Activated CD4-positive, alpha-beta T cell treated with anti-CD3 and anti-CD28 coated beads, Interleukin-2, amount 10 ng/mL, durations not matched to agents 24 days and 14 days (primary cell): ENCODE results near the gene COG8. TPM values are rescaled to one million over a fixed set of nuclear protein-coding genes. Genes with fewer than 3 reads are reported as not detected.
"Not testable (repeated sequence)": the region's sequence is repeated elsewhere in the genome, so short reads cannot be mapped to it uniquely, and the experiment has no call there.

ENCODE experiments used
- DNase-seq: peaks from one replicate; pipeline ENCODE4 v3.0.0; 2022
- H3K27ac Mint-ChIP-seq: one replicate; pipeline ENCODE4 v1.8.0; 2022; ENCODE audit warnings: mild to moderate bottlenecking, mixed read lengths
- H3K27me3 Mint-ChIP-seq: one replicate; pipeline ENCODE4 v1.8.0; 2022; ENCODE audit warnings: mixed read lengths
- H3K36me3 Mint-ChIP-seq: one replicate; pipeline ENCODE4 v1.8.0; 2022; ENCODE audit warnings: low read depth, mild to moderate bottlenecking, mixed read lengths
- H3K4me1 Mint-ChIP-seq: one replicate; pipeline ENCODE4 v1.8.0; 2021; ENCODE audit warnings: mixed read lengths
- H3K4me3 Mint-ChIP-seq: one replicate; pipeline ENCODE4 v1.8.0; 2022; ENCODE audit warnings: mild to moderate bottlenecking, moderate library complexity, mixed read lengths
- H3K9me3 Mint-ChIP-seq: one replicate; pipeline ENCODE4 v1.8.0; 2021; ENCODE audit warnings: mixed read lengths
- intact Hi-C: fragments of 100-400 bp; cut with micrococcal nuclease; formaldehyde crosslinking; loops from one replicate; pipeline ENCODE4 v1.15.1; 2023
- total RNA-seq: library from RNA; stranded (reverse); gene quantifications from 2 replicates; pipeline ENCODE4 v1.2.3, GENCODE V29; 2022

The COG8 gene
- total RNA-seq, 1 donor from 2014 or later: 44.6 TPM

DNA sequence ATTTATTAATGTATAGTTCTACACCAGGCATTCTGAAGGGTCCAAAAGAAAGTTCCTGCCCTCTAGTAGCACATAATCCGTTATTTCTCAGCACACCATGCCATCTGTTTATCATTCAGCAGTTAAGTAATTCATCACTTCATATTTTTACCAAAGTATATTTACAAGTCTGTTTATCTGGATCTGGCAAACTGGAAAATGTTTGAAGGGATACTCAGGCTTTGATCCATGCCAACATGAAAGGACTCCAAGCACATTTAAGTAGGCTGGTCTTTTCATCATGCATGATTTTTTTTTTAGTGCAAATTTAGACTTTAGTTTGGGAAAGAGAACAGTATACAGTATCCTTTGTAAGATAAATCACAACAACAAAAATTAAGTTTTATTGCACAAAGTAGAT is 32.3 kb downstream of the COG8 start:
- intact Hi-C loops: no loop called here
- no peaks in the 10 kb centered on the region for H3K27me3 Mint-ChIP-seq

GRCh38 chr16:69306031-69306430 is 33.3 kb downstream of the COG8 start:
- Mint-ChIP-seq H3K36me3 (peaks cover 13% of the 10 kb centered on the region), H3K4me1 (peaks cover 8% of the 10 kb centered on the region), H3K4me3 (no peak overlapping the region), H3K27ac (no peak overlapping the region), H3K27me3 (no peaks in the 10 kb centered on the region), H3K9me3 (no peaks in the 10 kb centered on the region)
- no peak for DNase-seq
- intact Hi-C loops: no loop called here

More for the DNA sequence above, 32.3 kb downstream of the COG8 start:
- no peak overlapping the region for H3K27ac Mint-ChIP-seq
- no peaks in the 10 kb centered on the region for H3K9me3 Mint-ChIP-seq
- H3K36me3 Mint-ChIP-seq: peaks cover 12% of the 10 kb centered on the region
- H3K4me3 Mint-ChIP-seq: no peak overlapping the region
- peaks cover 10% of the 10 kb centered on the region for H3K4me1 Mint-ChIP-seq
- no peak for DNase-seq

DNA sequence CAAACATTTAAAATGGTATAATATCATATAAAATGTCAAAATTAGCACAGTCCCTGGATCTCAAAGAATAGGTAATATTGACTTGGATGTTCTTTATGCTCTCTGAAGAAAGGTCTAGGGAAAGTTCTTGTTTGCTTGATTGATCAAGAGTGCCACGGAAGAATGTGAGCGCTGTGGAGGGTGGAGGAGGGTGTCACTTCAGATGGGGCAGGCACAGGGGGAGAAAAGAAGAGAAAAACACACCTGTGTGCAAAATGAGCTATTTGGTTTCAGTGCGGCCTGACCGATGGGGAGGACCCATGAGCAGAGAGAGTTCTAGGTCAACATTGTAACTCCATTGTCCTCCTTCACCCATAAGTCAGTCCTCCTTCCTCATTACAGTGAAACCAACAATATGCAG is 37.1 kb downstream of the COG8 start:
- Mint-ChIP-seq H3K27ac (no peak overlapping the region), H3K4me1 (peaks cover 2% of the 10 kb centered on the region), H3K27me3 (no peaks in the 10 kb centered on the region), H3K36me3 (peaks cover 20% of the 10 kb centered on the region), H3K9me3 (no peaks in the 10 kb centered on the region), H3K4me3 (no peak overlapping the region)
- intact Hi-C loops: no loop called here
- DNase-seq: no peak

GRCh38 chr16:69301861-69302260 is 37.5 kb downstream of the COG8 start:
- DNase-seq: no peak

DNA sequence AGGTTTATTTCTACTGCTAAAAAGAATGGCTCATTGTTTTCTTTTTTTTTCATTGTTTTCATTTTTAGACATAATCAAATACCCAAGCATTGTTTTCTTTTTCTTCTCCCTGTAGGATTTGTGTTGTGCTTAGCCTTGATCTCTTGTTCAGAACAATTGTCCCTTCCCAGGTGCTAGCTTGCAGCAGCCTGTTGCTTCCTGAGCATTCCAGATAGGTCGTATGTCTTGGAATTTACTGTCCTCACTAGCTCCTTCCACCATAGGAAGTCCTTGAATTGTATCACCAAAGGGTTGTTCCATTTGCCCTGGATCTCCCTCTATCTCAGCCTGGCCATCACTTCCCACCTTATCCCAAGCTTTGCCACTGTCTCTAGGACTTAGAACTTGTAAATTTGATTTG is 38.2 kb downstream of the COG8 start:
- peaks cover 2% of the 10 kb centered on the region for H3K4me1 Mint-ChIP-seq
- no peak overlapping the region for H3K27ac Mint-ChIP-seq
- no peak for DNase-seq
- peaks cover 22% of the 10 kb centered on the region for H3K36me3 Mint-ChIP-seq
- no peaks in the 10 kb centered on the region for H3K9me3 Mint-ChIP-seq
- no peak overlapping the region for H3K4me3 Mint-ChIP-seq
- intact Hi-C loops: no loop called here
- H3K27me3 Mint-ChIP-seq: no peaks in the 10 kb centered on the region

More at GRCh38 chr16:69301861-69302260, 37.5 kb downstream of the COG8 start:
- Mint-ChIP-seq H3K4me3 (no peak overlapping the region), H3K36me3 (peaks cover 20% of the 10 kb centered on the region), H3K27me3 (no peaks in the 10 kb centered on the region), H3K4me1 (peaks cover 2% of the 10 kb centered on the region), H3K9me3 (no peaks in the 10 kb centered on the region), H3K27ac (no peak overlapping the region)
- intact Hi-C loops: no loop called here

GRCh38 chr16:69298261-69298660 is 41.1 kb downstream of the COG8 start:
- Mint-ChIP-seq H3K27me3 (no peaks in the 10 kb centered on the region), H3K27ac (no peak overlapping the region), H3K4me1 (peaks cover 2% of the 10 kb centered on the region)

GRCh38 chr16:69296771-69297170 is 42.6 kb downstream of the COG8 start:
- H3K4me1 Mint-ChIP-seq, intact Hi-C loops, H3K27me3 Mint-ChIP-seq, H3K9me3 Mint-ChIP-seq, DNase-seq, H3K27ac Mint-ChIP-seq, H3K4me3 Mint-ChIP-seq: not testable (repeated sequence)
- peaks cover 19% of the 10 kb centered on the region for H3K36me3 Mint-ChIP-seq

More at GRCh38 chr16:69298261-69298660, 41.1 kb downstream of the COG8 start:
- intact Hi-C loops: no loop called here
- Mint-ChIP-seq H3K9me3 (no peaks in the 10 kb centered on the region), H3K36me3 (peaks cover 19% of the 10 kb centered on the region), H3K4me3 (no peak overlapping the region)
- DNase-seq: no peak

- intact Hi-C loops: no loop called here
- Mint-ChIP-seq H3K27ac (no peak overlapping the region), H3K4me1 (no peaks in the 10 kb centered on the region), H3K36me3 (peaks cover 8% of the 10 kb centered on the region), H3K9me3 (no peaks in the 10 kb centered on the region), H3K4me3 (no peak overlapping the region), H3K27me3 (no peaks in the 10 kb centered on the region)
- DNase-seq: no peak
Observed at GRCh38 chr16:69294051-69294450, 45.3 kb downstream of the COG8 start.

GRCh38 chr16:69293401-69293800 is 46.0 kb downstream of the COG8 start:
- no peaks in the 10 kb centered on the region for H3K9me3 Mint-ChIP-seq
- H3K27me3 Mint-ChIP-seq: no peaks in the 10 kb centered on the region
- H3K4me3 Mint-ChIP-seq: no peak overlapping the region
- H3K4me1 Mint-ChIP-seq: no peaks in the 10 kb centered on the region
- no peak for DNase-seq
- H3K36me3 Mint-ChIP-seq: peaks cover 4% of the 10 kb centered on the region
- H3K27ac Mint-ChIP-seq: no peak overlapping the region
- intact Hi-C loops: no loop called here

DNA sequence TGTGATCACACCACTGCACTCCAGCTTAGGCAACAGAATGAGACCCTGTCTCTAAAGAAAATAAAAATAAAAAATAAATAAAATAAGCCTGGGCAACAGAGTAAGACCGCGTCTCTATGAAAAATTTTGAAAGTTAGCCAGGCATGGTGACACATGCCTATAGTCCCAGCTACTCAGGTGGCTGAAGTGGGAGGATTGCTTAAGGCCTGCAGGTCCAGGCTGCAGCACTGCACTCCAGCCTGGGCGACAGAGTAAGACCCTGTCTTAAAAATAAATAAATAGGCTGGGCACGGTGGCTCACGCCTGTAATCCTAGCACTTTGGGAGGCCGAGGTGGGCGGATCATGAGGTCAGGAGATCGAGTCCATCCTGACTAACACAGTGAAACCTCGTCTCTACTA is 47.7 kb downstream of the COG8 start:
- not testable (repeated sequence) for H3K27ac Mint-ChIP-seq, H3K36me3 Mint-ChIP-seq, H3K9me3 Mint-ChIP-seq

DNA sequence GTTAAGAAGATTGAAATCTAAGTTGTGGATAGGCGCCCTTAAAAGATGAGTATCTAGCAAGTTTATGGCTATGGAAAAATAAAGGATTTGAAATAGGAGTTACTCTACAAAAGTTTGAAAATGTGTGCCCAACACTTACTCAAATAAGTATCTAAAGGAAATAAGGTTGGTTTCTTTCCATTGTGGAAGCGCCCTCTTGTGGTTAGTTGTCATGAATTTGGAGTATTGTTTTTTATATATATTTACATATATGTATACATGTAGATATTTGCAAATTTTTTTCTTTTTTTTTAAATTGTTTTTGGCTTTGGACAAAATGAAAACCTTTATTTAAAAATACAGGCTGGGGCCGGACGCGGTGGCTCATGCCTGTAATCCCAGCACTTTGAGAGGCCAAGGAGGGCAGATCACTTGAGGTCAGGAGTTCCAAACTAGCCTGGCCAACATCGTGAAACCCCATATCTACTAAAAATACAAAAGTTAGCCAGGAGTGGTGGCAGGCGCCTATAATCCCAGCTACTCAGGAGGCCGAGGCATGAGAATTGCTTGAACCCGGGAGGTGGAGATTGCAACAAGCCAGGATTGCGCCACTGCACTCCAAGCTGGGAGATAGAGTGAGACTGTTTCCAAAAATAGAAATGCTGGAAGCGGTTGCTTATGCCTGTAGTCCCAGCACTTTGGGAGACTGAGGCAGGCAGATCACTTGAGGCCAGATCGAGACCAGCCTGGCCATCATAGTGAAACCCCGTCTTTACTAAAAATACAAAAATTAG is 52.2 kb downstream of the COG8 start:
- no peaks in the 10 kb centered on the region for H3K27me3 Mint-ChIP-seq
- no peaks in the 10 kb centered on the region for H3K9me3 Mint-ChIP-seq
- peak; percentile 84 for DNase-seq
- no peak overlapping the region for H3K4me3 Mint-ChIP-seq
- no peaks in the 10 kb centered on the region for H3K4me1 Mint-ChIP-seq
- H3K36me3 Mint-ChIP-seq: peaks cover 5% of the 10 kb centered on the region
- no peak overlapping the region for H3K27ac Mint-ChIP-seq
- intact Hi-C loops: loop anchor here (1.0 to 2.0 kb wide), 3 partner anchors 121 to 440 kb away; no protein-coding TSS in a partner anchor

More for the DNA sequence above, 47.7 kb downstream of the COG8 start:
- H3K4me3 Mint-ChIP-seq, intact Hi-C loops, H3K4me1 Mint-ChIP-seq, H3K27me3 Mint-ChIP-seq, DNase-seq: not testable (repeated sequence)

GRCh38 chr16:69285240-69285639 is 54.1 kb downstream of the COG8 start:
- H3K4me3 Mint-ChIP-seq: no peak overlapping the region
- no peaks in the 10 kb centered on the region for H3K27me3 Mint-ChIP-seq
- H3K27ac Mint-ChIP-seq: no peak overlapping the region
- no peaks in the 10 kb centered on the region for H3K9me3 Mint-ChIP-seq
- H3K4me1 Mint-ChIP-seq: no peaks in the 10 kb centered on the region
- no peak for DNase-seq
- peaks cover 5% of the 10 kb centered on the region for H3K36me3 Mint-ChIP-seq
- intact Hi-C loops: no loop called here

DNA sequence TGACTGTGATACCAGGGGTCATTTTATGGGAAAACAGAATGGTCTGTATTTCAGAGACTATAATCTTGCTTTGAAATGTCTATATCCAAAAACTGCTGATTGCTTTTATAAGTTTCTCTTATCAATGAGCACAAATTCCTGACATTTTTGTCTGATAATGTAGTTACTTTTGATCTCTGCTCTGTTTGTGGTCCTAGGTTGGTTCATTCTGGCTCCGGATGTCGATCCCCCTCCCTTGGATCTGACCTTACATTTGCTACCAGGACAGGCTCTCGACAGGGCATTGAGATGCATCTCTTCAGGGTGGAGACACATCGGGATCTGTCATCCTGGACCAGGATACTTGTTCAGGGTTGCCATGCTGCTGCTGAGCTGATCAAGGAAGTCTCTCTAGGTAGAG is 55.5 kb downstream of the COG8 start:
- peaks cover 3% of the 10 kb centered on the region for H3K36me3 Mint-ChIP-seq
- H3K4me1 Mint-ChIP-seq: no peaks in the 10 kb centered on the region
- no peaks in the 10 kb centered on the region for H3K27me3 Mint-ChIP-seq
- intact Hi-C loops: no loop called here
- DNase-seq: no peak
- no peaks in the 10 kb centered on the region for H3K9me3 Mint-ChIP-seq
- no peak overlapping the region for H3K27ac Mint-ChIP-seq
- no peak overlapping the region for H3K4me3 Mint-ChIP-seq

DNA sequence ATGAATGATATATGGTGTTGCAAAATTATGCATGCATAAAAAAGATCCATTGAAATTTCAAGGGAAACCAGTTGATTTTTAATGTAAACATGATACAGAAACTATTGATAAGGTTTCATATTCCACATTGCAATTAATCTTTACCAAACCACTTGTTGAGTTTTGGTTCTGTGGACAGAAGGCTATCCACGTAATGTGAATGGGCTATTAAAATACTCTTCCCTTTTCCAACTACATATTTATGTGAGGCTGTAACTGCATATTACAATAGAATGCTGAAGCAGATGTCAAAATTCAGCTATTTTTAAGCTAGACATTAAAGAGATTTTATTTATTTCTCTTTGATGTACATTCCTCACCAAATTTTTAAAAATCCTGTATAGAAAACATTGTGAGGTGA is 62.0 kb downstream of the COG8 start:
- no peak for DNase-seq
- H3K4me1 Mint-ChIP-seq: peaks cover 2% of the 10 kb centered on the region
- H3K27ac Mint-ChIP-seq: no peak overlapping the region

More for the DNA sequence above, 62.0 kb downstream of the COG8 start:
- H3K36me3 Mint-ChIP-seq: peaks cover 12% of the 10 kb centered on the region
- H3K27me3 Mint-ChIP-seq: no peaks in the 10 kb centered on the region
- H3K4me3 Mint-ChIP-seq: no peak overlapping the region
- intact Hi-C loops: no loop called here
- no peaks in the 10 kb centered on the region for H3K9me3 Mint-ChIP-seq
